ENCODE measurements around the gene PREB.
"Not testable (repeated sequence)": the region's sequence is repeated elsewhere in the genome, so short reads cannot be mapped to it uniquely, and the experiment has no call there.

PREB gene, protein sequence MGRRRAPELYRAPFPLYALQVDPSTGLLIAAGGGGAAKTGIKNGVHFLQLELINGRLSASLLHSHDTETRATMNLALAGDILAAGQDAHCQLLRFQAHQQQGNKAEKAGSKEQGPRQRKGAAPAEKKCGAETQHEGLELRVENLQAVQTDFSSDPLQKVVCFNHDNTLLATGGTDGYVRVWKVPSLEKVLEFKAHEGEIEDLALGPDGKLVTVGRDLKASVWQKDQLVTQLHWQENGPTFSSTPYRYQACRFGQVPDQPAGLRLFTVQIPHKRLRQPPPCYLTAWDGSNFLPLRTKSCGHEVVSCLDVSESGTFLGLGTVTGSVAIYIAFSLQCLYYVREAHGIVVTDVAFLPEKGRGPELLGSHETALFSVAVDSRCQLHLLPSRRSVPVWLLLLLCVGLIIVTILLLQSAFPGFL

DNA sequence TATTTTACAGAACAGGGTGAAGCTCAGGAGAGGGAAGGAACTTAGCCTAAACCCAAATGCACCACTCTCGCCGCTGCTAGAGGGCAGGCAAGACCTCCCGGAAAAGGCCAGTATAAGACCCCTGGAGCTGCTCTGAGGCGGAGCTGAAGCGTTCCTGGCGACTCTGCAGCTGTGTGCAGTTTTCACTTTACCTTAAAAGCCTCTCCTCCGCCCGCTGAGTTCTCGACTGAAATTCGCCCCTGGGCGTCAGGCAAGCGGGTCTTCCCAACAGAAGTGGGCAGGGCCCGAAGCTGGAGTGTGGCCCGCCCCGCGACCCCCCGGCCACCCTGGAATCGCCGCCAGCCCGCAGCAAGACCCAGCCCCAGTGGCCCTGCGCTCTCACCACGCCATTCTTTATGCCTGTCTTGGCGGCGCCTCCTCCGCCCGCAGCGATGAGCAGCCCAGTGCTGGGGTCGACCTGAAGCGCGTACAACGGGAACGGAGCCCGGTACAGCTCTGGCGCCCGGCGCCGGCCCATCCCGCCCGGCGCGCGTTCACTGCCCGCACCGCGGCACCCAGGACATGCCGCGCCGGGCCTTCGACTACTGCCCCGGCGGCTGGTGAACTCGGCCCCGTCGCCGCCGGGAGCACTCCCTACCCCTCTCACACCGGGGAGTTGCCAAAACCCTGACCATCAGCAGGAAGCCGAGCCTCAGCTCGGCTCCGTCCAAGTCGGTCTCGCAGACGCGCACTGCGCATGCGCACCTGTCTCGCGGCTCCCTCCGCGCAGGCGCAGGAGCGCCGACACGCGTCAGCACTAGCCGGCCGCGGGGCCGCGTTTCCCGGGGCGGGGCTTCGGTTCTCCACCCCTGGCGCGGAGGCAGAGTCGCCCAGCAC, at the start of gene PREB:
Gene PREB (minus strand): TSS at position 732 of the 876 bp plus-strand sequence. CDS start 215 bp downstream, at position 517.
- DNase-seq: peak; percentile 89 to 95

DNA sequence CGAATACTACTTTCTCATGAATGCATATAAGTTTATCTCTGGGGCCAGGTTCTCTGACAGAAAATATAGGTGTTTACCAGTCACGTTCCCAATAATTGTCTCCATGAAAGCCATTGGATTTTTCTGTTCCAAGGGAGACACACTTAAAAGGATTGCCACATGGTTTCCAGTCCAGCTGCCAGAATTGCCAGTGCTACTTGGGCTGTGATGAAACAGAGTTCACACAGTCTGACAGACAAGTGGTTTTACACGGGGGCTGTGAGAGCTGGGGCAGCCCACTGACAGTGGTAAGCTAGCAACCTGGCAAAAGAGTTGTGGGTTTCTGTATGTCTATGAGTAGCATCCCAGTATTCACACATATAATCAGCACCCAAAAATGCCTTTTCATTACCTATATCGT, 49.7 kb upstream of the PREB start:
- DNase-seq: no peak

DNA sequence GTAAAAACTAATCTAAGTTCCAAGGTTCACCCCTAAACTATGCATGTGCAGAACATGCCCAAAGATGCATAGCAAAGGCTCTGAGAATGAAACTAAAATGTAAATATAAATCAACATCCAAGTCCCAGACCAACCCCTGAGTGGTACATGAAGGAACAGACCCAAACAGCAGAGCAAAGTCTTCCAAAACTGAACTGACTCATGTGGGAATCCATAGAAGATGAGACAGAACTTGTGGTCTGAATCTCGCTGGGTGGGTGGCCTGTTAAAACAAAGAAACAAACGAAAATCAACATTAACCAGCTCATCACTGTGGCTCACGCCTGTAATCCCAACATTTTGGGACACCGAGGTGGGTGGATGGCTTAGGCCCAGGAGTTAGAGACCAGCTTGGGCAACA, 47.9 kb upstream of the PREB start:
- DNase-seq: no peak

DNA sequence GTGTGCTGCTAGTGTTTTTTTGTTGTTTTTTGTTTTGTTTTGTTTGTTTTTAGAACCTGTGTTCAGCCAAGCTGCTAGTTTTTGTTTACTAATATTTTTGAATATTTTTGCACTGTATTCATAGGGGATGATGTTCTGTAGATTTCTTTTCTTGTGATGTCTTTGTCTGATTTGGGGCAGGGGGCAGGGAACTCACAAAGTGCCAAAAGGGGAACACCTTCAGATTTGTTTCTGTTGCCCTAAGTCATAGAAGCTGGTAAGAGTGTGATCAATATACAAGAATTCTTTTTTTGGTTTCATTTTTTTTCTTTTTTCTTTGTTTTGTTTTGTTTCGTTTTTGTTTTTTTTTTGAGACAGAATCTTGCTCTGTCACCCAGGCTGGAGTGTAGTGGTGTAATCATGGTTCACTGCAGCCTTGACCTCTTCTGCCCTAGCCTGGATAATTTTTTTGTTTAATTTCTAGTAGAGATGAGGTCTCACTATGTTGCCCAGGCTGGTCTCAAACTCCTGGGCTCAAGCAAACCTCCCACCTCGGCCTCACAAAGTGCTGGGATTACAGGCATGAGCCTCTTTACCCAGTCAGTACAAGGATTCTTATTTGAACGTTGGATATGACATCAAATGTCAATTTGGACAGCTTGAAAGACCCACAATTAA, 45.0 kb upstream of the PREB start:
- no peak for DNase-seq

DNA sequence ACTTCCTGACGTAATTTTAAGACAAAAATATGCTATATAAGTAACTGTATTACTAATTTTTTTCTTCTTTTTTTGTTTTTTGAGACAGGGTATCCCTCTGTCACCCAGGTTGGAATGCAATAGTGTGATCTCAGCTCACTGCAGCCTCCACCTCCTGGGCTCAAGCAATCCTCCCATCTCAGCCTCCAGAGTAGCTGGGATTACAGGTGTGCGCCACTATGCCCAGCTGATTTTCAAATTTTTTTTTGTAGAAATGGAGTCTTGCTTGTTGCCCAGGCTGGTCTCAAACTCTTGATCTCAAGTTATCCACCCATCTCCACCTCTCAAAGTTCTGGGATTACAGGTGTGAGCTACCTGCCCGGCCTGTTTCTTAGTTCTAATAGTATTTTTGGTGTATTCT, 44.0 kb upstream of the PREB start:
- DNase-seq: no peak

DNA sequence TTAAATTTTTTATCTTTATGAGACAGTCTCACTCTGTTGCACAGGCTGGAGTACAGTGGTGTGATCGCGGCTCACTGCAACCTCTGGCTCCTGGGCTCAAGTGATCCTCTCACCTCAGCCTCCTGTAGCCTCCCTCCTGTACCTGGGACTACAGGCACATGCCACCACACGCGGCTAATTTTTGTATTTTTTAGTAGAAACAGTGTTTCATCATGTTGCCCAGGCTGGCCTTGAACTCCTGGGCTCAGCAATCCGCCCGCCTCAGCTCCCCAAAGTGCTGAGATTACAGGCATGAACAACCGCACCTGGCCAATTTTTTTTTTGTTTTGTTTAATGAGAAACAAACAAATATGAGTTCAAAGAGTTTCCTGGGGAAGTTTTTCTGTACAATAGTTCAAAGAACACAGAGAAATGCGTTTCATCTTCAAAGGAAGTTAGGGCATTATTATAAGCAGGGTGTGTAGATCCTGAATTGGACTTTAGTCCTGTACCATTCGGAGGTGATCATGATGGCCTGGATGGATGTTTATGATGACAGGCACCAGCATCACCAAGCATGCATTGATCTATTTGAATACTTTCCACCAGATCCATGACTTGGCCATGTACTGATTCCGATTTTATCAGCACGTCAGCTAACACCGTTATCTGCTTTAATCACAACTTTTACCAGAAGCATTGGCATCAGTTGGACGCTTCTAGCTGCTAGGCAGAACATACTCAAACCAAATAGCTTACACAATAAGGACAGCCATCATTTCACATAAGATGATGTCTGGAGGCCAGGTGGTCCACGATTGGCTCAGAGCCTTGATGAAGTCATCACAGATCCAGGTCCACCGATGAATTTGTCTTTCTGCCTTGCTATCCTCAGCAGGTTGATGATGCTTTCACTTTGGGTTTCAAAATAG, 43.3 kb upstream of the PREB start:
- DNase-seq: no peak

DNA sequence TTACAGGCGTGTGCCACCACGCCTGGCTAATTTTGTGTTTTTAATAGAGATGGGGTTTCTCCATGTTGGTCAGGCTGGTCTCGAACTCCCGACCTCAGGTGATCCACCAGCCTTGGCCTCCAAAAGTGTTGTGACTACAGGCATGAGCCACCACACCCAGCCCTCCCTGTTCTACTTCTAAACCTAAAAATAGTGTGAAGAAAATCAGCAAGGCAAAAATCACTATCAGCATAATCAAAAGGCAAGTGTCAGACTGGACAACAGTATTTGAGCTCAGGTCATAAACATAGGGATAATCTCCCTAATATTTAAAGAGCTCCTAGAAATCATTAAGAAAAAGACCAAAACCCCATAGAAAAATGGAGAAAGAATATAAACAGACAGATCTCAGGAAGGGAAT, 41.3 kb upstream of the PREB start:
- DNase-seq: not testable (repeated sequence)

DNA sequence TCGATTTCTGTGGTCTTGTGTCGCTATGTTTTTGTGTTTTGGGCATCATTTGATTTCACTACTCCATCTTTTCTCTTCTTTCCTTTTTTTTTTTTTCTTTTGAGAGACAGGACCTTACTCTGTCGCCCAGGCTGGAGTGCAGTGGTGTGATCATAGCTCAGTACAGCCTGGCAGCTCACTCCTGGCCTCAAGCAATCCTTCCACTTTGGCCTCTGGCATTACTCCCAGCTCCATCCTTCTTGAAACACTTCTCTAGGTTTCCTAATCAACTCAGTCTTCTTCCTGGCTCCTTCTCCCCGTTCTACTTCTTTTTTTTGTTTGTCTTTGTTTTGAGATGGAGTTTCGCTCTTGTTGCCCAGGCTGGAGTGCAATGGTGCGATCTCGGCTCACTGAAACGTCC, 40.9 kb upstream of the PREB start:
- DNase-seq: no peak

DNA sequence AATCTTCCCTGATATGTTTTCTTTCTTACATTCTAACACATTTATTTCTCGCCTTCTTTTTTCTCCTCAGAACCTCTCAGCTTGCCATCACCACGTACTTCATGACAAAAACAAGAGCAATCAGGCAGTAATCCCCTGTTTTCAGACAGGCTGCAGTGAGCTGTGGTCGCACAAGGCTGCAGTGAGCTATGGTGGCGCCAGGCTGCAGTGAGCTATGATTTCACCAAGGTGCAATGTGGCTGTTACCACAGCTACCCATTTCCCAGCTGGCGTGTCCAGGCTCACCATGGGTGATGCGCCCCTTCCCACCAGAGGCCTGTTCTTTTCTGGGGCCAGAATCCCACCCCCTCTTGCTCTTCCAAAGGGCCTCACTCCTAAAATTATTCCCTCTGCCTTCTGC, 40.2 kb upstream of the PREB start:
- no peak for DNase-seq

DNA sequence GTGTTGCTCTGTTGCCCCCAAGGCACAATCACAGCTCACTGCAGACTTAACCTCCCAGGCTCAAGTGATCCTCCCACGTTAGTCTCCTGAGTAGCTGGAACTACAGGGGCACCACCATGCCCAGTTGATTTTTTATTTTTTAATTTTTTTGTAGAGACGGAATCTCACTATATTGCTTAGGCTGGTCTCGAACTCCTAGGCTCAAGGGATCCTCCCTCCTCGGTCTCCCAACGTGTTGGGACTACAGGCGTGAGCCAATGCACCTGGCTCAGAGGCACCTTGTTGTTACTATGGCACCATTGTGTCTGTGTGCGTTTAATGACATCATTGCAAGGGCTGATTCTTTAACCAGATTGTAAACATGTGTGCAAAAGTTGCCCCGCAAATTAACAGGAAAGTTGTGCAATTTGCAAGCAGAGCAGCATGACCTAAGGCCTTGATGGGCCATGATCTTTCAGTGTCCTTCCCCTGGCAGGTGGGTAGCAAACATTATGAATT, 37.0 kb upstream of the PREB start:
- no peak for DNase-seq

DNA sequence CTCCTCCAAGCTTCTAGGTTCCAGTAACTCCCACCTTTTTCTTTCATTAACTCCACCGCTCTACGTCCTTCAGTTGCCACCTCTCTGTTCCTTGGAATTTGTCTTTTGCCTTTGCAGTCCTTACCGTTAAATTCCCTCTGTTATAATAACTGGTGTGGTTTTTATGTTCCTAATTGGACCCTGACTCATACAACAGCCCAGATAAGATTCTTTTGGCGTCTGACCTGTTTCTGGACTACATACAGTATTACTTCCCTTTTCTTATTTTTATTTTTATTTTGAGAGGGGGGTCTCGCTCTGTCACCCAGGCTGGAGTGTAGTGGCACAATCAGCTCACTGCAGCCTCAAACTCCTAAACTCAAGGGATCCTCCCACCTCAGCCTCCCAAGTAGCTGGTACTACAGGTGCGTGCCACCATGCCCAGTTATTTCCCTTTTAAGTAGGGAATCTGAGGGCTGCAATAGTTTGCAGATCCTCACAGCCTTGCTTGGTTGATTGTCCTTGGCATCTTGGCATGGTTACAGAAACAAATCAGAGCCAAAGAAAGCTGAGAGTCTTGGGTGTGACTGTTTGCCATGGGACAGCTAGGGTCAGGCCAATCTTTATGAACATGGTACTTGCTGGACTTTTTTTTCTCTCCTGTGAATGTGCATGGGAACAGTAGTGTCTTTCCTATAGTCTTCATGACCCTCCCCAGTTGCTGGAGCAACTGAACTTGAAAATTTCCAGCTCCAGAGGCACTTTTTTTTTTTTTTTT, 36.3 kb upstream of the PREB start:
- no peak for DNase-seq

DNA sequence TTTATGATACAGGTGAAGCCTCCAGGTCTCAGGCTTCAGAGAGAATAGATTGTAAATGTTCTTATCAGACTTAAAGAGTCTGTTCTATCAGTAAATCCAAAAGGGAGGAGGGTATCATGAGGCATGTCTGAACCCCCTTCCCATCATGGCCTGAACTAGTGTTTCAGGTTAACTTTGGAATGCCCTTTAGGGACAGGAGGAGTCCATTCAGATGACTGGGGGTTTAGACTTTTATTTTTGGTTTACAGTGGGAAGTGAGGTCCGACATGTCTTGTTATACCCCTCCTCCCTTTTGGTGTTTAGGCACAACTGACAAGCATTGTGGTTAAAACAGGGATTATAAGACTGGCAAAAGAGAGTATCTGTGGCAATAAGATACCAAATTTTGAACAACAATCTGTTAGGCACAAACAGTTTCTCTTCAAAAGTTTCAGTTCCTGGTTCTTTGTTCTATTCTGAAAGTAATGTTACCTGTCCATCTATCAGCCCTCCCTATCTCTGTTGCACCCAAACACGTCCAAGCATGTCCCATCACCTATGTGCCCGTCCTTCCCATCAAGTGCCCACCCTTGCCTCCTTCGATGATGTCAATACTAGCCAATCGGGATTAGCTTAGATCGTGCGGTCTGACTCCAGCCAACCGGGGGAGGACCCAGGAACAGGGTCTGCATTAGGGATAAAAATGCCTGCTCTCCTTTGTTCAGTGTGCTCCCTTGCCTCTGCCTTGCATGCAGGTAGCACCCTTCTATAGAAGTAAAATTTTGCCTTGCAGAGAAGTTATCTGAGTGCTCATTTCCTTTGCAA, 30.7 kb upstream of the PREB start:
- no peak for DNase-seq

DNA sequence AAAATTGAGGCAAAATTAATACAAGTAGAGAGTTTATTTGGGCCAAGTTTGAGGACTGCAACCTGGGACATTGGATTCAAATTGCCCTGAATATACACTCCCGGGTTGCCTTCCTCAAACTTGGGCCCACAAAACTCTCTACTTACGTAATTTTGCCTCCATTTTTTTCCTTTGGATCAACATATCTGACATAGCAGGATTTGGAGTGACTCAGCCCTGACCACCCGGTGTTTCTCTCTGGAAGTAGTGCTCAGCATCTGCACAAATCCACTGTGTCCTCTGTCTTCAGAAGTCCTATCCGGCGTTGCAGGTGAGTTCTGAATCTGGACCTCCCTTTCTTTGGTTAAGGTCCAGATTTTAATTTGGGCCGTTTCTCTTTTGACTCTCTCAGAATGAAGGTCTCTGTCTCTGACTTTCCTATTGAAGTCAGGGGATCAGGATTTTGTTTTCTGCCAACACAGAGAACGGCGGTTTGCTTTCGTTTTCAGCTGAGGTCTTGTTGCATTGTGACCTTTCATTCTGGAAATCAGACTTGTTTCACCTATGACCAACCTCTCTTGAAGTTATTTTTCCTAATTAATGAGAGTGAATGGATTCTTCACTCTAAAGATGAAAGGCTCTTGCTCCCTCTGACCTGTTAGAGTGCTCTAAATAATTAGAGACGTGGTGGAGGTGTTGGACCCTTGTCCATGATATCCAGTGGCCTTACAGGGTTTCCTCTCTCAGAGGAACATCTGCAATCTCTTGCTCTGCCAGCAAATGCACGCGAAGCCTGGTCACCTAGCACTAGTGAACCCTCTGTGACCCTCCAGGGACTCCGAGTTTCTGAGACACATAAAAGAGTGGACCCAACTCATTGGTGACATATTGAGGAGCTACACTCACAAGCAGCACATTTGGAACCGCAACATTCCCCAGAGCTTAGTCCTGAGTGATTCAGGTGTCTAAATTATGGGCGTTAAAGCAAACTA, 28.0 kb upstream of the PREB start:
- DNase-seq: no peak

DNA sequence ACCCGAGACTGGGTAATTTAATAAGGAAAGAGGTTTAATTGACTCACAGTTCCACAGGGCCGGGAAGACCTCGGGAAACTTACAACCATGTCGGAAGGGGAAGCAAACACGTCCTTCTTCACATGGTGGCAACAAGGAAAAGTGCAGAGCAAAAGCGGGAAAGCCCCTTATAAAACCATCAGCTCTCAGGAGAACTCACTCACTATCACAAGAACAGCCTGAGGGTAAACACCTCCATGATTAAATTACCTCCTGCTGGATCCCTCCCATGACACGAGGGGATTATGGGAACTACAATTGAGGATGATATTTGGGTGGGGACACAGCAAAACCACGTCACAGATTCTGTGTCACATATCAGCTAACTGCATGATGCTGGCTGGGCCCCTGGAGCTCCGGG, 25.8 kb upstream of the PREB start:
- DNase-seq: no peak

DNA sequence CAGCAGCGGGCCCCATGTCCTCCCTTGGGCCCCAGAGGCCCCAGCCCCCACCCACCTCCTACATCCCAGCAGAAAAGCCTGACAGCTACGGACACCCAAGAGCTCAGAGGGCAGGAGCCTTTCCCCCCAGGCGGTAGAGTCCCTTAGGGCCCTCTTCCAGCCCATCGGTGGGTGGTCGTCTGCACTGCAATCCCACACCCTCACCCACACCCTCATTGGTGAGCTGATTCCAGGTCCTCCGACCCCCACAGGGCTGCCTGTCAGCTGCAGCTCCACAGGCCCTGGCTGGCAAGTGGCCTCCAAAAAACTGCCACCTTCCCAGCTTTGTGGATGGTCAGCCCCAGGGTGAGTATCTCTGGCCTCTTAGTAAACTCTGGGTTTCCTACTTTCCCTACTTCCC, 24.8 kb upstream of the PREB start:
- no peak for DNase-seq

DNA sequence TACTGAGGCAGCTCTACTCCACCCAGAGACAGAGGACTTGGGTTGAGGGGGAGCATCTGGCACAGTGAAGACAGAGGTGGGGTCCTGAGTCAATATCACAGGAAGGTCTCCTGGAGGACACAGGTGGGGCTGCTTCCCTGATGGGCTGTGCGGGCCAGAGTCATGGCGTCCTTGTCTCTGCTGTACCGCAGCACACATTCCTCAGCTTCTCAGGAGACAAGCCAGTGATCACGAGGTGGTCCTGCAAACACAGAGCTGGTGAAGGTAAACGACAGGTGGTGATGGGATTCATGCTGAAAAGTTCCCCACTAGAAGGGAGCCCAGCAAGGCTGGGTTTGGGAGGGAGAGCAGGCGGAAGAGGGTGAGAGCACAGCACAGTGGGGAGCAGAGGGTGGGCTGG, 24.0 kb upstream of the PREB start:
- no peak for DNase-seq

DNA sequence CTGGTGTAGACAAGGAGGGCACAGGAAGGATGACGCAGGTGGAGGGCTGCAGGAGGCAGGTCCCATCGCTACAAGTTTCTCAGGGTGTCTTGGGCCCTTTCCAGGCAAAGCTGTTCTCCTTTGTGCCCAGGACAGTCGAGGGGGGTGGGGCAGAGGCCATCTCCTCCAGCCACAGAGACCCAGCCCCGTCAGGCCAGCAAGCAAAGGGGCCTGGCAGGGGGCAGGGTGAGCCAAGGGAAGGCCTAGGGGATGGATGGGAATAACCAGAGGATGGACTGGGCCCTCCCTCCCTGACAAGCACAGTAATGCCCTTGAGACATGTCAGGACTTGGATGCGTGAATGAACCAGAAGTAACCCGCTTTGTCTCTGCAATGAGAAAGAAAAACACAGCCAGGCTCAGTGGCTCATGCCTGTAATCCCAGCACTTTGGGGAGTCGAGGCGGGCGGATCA, 20.7 kb upstream of the PREB start:
- no peak for DNase-seq

DNA sequence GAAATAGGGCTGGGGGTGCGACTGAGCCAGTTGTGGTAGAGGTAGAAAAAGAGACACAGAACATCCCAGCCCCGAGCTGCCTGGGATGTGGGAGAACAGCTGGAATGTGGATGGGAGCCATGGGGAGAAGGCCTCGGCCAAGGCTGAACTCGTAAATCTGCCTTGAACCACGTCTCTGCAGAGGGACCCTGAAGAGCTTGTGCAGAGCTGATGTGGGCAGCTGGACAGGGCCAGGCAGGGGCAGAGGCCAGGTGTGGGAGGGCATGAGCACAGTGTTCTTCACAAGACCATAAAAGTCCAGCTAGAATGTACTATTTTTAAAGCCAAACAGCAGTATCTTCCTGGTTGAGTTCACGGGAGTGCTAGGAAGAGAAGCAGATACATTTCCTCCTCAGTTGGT, 20.1 kb upstream of the PREB start:
- no peak for DNase-seq

DNA sequence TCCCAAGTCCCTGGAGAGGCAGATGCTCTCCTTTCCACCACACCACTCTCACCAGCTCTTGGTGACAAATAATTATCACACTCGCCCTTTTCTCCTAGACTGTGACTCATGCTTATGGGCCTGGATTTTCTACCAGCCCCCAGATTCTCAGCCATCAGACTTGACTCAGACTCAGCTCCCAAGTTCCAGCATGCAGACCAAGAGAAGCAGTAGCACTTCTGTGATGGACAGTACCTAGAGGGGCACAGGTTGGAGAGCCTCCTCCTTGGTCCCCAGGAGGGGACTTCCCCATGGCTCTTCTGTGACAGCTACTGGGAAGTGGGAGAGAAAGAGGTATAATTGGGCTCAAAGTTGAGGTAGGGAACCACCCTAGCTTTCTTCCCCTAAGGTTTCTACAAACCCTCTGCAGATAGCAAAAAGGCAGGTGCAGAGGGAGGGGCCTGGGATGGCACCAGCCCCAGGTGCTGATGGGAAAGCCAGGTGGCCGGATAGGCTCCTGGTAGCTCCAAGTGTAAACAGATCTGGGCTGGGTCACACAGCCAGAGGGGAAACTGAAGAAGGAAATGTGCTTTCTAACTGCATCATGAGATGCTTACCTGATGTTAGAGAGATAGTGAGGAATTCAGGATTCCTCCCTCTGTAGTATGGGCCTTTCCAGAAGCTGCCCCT, 18.5 kb upstream of the PREB start:
- DNase-seq: no peak

Measured in hippocampal formation (tissue), 2 donors.